T-helper 17 cell (primary cell): ENCODE results near the gene CPD. TPM values are rescaled to one million over a fixed set of nuclear protein-coding genes. Genes with fewer than 3 reads are reported as not detected.

Experiments used
- ATAC-seq: fragments of 150-1000 bp; cut with Tn5 transposase; 2 replicates; pipeline ENCODE4 v1.10.0; 2021; ENCODE audit warnings: mild to moderate bottlenecking, moderate library complexity
- DNase-seq, 3 donors: peaks; one replicate each; pipeline versions ENCODE4 v3.0.0 to v3.0.0-alpha.2; 2020 to 2021
- H3K9me3 ChIP-seq: one replicate; pipeline ENCODE4 v1.7.0; 2013; ENCODE audit warnings: low read length, mild to moderate bottlenecking; ENCODE audit not compliant: control insufficient read depth, poor library complexity, severe bottlenecking
- H3K27ac Mint-ChIP-seq: one replicate; pipeline ENCODE4 v1.8.0; 2022; ENCODE audit warnings: mild to moderate bottlenecking, moderate library complexity, mixed read lengths
- H3K27me3 Mint-ChIP-seq: one replicate; pipeline ENCODE4 v1.8.0; 2022; ENCODE audit warnings: mixed read lengths
- H3K36me3 Mint-ChIP-seq: one replicate; pipeline ENCODE4 v1.8.0; 2022; ENCODE audit warnings: low read depth, mixed read lengths
- H3K4me1 Mint-ChIP-seq: one replicate; pipeline ENCODE4 v1.8.0; 2022; ENCODE audit warnings: mild to moderate bottlenecking, mixed read lengths
- H3K4me3 Mint-ChIP-seq: one replicate; pipeline ENCODE4 v1.8.0; 2022; ENCODE audit warnings: mild to moderate bottlenecking, moderate library complexity, mixed read lengths
- total RNA-seq, 4 donors: library from RNA in 2 of 4; stranded (reverse) in 2 of 4; gene quantifications; one replicate each; pipeline ENCODE4 v1.2.3 and lab custom pipeline; 2022 to 2026

CPD gene
- total RNA-seq, 2 donors from 2014 or later: 34.3 to 43.1 TPM

DNA sequence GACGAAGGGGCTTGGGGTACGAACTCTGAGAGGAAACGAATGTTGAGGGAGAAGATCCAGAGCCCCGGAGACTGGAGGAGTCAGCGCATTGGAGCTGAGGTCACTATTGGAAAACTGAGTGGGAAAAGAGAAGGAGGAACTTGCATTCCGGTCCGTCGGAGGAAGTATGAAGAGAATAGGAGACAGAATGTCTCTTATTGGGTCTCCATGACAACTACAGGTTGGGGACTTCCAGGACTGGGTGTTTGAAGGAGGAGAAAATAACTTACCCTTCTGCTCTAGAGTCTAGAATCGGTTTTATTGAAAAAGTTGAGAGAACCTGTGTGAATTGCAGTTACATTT is 99.0 kb downstream of the CPD start:
- peak overlapping the region; percentile 96 for H3K4me3 Mint-ChIP-seq
- ATAC-seq: peak; percentile 79
- peak in 1 of 3 donors; percentile 21 for DNase-seq
- no peaks in the 10 kb centered on the region for H3K9me3 ChIP-seq
- no peaks in the 10 kb centered on the region for H3K27me3 Mint-ChIP-seq
- H3K27ac Mint-ChIP-seq: peak overlapping the region; percentile 100
- peaks cover 26% of the 10 kb centered on the region for H3K4me1 Mint-ChIP-seq
- peaks cover 5% of the 10 kb centered on the region for H3K36me3 Mint-ChIP-seq

DNA sequence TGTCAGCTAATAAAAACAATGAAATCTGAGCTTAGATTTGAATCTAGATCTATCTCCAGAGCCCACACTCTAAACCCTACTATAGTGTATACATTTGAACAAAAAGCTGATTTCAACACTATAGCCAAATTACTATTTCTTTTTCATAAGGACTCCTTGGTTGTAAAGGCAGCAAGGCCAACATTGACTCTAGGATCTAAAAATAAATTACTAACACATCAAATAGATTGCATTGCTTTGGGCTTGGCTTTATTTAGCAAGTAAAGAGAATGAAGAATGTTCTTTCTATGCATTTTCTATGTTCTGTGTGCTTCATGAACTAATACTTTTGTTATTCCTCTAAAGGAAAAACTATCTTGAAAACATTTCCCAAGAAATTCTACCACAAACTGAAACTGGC is 103.8 kb downstream of the CPD start:
- DNase-seq (no peak), ATAC-seq (no peak)
- H3K9me3 ChIP-seq: no peaks in the 10 kb centered on the region
- Mint-ChIP-seq H3K27me3 (no peaks in the 10 kb centered on the region), H3K4me3 (no peak overlapping the region), H3K4me1 (peaks cover 18% of the 10 kb centered on the region), H3K27ac (no peak overlapping the region), H3K36me3 (peaks cover 2% of the 10 kb centered on the region)

DNA sequence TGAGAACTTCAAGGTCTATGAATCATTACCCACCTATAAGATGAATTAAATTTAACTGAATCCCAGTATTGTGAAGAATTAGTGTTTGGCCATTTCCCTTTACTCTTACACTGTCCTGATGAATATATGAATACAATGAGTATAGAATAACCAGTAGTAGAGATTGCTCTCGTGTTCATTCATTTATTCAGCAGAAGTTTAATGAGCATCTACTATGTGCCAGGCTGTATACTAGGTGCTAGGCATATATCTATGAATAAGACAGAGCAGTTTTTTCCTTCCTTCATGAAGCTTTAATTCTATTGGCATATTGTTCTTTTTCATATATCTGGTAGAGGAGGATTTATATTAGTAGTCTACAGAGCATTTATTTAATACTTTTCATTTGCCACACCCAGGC is 104.4 kb downstream of the CPD start:
- Mint-ChIP-seq H3K27ac (no peak overlapping the region), H3K4me3 (no peak overlapping the region), H3K4me1 (peaks cover 12% of the 10 kb centered on the region), H3K27me3 (no peaks in the 10 kb centered on the region), H3K36me3 (no peaks in the 10 kb centered on the region)
- ATAC-seq (no peak), DNase-seq (no peak)
- H3K9me3 ChIP-seq: no peaks in the 10 kb centered on the region

DNA sequence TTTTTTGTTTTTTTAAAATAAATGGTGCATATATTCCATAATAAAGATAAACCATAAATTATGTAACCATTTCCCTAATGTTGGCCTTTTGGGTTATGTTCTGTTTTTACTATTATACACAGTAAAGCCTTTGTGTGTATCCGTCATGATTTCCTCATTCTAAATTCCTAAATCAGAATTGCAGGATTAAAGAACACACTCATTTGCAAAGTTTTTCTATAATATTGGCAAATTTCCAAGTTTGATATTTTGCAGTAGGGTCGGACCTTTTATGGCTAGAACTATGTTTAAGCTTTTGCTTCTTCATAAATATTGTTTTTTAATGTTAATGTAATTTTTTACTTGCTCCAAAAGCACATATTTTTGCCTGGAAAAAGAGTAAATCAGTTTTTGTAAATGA is 115.1 kb downstream of the CPD start:
- Mint-ChIP-seq H3K27me3 (no peaks in the 10 kb centered on the region), H3K36me3 (peaks cover 17% of the 10 kb centered on the region), H3K4me3 (no peak overlapping the region), H3K27ac (no peak overlapping the region), H3K4me1 (peaks cover 15% of the 10 kb centered on the region)
- no peaks in the 10 kb centered on the region for H3K9me3 ChIP-seq
- ATAC-seq (no peak), DNase-seq (no peak)

DNA sequence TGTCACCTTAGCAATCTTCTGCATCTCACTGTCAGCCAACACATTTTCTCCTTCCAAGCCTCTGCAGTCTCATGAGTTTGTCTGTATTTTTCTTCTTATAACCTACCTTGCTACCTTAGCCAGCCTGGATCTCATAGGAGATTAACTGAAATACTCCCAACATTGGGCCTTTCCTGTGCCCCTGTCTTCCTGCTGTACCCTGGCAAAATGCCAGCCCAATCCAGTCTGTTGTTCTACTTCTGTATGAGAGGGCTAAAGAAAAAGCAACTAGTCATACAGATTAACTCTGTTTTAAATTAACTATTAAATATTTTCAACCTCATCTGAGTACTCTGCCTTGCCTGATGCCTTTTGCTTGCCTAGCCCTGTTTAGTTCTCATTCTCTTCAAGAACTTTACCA is 116.9 kb downstream of the CPD start:
- Mint-ChIP-seq H3K36me3 (peaks cover 14% of the 10 kb centered on the region), H3K4me1 (peaks cover 22% of the 10 kb centered on the region), H3K4me3 (no peak overlapping the region), H3K27ac (peak overlapping the region; percentile 81), H3K27me3 (no peaks in the 10 kb centered on the region)
- DNase-seq: no peak
- no peak for ATAC-seq
- H3K9me3 ChIP-seq: no peaks in the 10 kb centered on the region

DNA sequence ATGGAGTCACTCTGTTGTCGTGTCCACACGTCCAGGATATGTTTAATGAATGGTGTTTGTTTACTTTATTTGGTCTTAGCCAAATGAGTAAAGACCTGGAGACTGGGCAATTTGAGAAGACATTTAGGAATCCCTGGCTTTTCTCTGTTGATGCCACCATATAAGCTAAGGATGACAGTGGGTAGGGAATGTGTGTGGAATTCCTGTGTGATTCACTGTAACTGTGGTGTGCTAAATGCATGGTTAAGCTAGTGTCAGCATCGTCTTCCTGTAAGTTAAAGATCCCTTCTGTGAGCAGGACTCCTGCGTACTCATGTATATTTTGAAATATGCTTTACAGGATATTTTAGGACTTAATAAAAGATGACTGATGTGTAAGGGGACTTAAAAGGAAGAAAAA is 124.8 kb downstream of the CPD start:
- no peak overlapping the region for H3K27ac Mint-ChIP-seq
- H3K27me3 Mint-ChIP-seq: no peaks in the 10 kb centered on the region
- H3K4me1 Mint-ChIP-seq: peaks cover 24% of the 10 kb centered on the region
- DNase-seq (no peak), ATAC-seq (no peak)
- no peak overlapping the region for H3K4me3 Mint-ChIP-seq
- H3K9me3 ChIP-seq: no peaks in the 10 kb centered on the region
- H3K36me3 Mint-ChIP-seq: peaks cover 5% of the 10 kb centered on the region

DNA sequence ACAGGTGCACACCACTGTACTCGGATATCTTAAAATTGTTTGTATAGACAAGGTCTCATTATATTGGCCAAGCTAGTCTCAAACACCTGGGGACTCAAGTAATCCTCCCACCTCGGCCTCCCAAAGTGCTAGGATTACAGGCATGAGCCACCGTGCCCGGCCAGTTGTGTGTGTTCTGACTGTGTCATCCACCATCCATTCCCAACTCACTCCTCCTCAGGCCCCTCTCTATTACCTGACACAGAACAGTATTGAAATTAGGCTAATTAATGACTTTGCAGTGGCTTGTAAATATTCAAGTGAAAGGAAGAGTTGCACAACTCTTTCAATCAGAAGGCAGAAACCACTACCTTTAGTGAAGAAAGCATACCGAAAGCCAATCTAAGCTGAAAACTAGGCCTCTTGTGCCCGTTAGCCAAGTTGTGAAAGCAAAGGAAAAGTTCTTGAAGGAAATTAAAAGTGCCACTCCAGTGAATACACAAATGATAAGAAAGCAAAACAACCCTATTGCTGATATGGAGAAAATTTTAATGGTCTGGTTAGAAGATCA is 127.2 kb downstream of the CPD start:
- Mint-ChIP-seq H3K4me3 (no peak overlapping the region), H3K4me1 (peaks cover 17% of the 10 kb centered on the region), H3K27ac (peak overlapping the region; percentile 56), H3K27me3 (no peaks in the 10 kb centered on the region), H3K36me3 (peaks cover 5% of the 10 kb centered on the region)
- H3K9me3 ChIP-seq: no peaks in the 10 kb centered on the region
- no peak for ATAC-seq
- no peak for DNase-seq

DNA sequence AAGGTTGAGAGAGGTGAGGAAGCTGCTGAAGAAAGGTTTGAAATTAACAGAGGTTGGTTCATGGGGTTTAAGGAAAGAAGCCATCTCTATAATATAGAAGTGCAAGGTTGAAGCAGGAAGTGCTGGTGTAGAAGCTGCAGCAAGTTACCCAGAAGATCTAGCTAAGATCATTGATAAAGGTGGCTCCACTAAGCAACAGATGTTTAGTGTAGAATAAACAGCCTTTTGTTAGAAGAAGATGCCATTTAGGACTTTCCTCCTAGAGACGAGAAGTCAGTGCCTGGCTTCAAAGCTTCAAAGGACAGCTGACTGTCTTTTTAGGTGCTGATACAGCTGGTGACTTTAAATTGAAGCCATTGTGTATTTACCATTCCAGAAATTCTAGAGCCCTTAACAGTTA is 127.8 kb downstream of the CPD start:
- Mint-ChIP-seq H3K27ac (peak overlapping the region; percentile 56), H3K36me3 (peaks cover 5% of the 10 kb centered on the region), H3K27me3 (no peaks in the 10 kb centered on the region), H3K4me1 (peaks cover 17% of the 10 kb centered on the region), H3K4me3 (no peak overlapping the region)
- DNase-seq (no peak), ATAC-seq (no peak)
- no peaks in the 10 kb centered on the region for H3K9me3 ChIP-seq

DNA sequence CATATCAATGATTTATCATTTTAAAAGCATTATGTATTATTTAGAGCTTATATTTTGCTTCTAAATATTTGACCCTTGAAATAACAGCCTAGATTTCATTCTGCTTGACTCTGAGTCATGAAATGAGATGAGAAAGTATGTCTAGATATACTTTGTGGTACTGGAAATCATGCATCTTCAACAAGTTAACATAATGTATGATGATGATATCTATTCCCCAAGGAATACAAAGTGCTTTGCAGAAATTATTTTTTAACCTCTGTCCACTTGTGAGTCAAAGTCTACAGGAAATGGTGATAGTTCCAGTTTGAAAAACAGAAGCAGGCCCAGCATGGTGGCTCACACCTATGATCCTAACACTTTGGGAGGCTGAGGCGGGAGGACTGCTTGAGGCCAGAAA is 134.6 kb downstream of the CPD start:
- Mint-ChIP-seq H3K36me3 (peaks cover 5% of the 10 kb centered on the region), H3K4me1 (peaks cover 6% of the 10 kb centered on the region), H3K27ac (no peak overlapping the region), H3K27me3 (no peaks in the 10 kb centered on the region), H3K4me3 (no peak overlapping the region)
- DNase-seq: no peak
- no peaks in the 10 kb centered on the region for H3K9me3 ChIP-seq
- no peak for ATAC-seq

DNA sequence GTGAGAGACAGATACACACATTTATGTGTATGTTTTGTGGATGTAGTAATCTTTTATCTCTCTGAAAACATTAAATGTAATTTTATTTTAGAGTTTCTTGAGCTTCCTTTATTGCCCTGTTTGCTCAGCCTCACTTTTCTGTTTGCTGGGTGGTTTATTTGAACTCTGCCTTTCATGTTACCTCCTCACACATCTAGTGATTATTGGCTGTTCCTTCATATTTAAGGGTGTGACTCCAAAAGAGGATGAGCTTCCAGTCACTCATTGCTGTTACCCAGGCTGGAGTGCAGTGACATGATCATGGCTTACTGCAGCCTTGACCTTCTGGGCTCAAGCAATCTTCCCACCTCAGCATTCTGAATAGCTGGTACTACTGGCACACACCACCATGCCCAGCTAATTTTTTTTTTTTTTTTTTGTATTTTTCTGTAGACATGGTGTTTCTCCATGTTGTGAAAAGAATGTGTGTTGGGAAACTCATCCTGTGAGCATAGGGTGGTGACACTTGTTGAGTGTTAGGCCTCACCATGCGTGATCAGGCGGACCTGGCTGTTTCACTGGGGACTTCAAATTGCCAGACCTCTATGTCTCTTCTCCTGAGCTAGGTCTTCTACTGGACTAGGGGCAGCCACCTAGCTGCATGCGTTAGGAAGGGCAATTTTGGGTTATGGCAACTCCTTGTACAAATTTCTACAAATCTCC is 136.3 kb downstream of the CPD start:
- H3K4me1 Mint-ChIP-seq: peaks cover 6% of the 10 kb centered on the region
- peaks cover 5% of the 10 kb centered on the region for H3K36me3 Mint-ChIP-seq
- no peak for DNase-seq
- H3K27me3 Mint-ChIP-seq: no peaks in the 10 kb centered on the region
- H3K9me3 ChIP-seq: no peaks in the 10 kb centered on the region
- no peak overlapping the region for H3K27ac Mint-ChIP-seq
- H3K4me3 Mint-ChIP-seq: no peak overlapping the region
- ATAC-seq: no peak

DNA sequence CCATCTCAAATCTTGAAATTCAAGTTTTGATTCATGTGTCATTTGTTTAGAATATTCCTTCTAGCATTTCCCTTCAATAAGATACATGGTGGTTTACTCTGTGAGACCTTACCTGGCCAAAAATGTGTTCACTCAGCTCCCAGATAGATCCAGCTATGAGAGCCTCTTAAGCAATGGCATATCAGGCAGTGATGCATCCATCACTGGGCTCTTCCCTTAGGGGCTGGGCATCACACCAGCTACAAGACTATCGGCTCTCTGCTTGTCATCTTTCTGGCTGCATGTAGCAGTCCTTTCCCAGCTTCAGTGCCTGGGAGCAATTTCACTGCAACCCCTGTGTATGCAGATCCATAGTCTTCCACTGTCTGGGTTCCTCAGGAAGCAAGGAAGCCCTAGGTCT is 139.1 kb downstream of the CPD start:
- Mint-ChIP-seq H3K36me3 (peaks cover 5% of the 10 kb centered on the region), H3K27me3 (no peaks in the 10 kb centered on the region), H3K4me1 (peaks cover 6% of the 10 kb centered on the region), H3K4me3 (no peak overlapping the region), H3K27ac (peak overlapping the region; percentile 61)
- ATAC-seq (no peak), DNase-seq (no peak)
- no peaks in the 10 kb centered on the region for H3K9me3 ChIP-seq

DNA sequence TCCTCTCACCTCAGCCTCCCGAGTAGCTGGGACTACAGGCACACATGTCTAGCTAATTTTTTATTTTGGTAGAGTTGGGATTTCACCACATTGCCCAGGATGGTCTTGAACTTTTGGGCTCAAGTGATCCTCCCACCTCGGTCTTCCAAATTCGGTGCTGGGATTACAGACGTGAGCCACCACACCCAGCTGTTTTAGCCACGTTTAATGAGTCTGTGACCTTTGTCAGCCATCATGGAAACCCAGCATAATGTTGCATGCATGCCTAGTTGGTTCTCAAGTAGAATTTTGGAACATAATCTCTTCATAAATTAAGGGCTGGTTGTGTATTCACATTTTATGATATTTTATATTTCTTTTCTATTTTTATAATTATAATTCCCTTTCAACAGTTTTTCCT is 140.4 kb downstream of the CPD start:
- peaks cover 3% of the 10 kb centered on the region for H3K4me1 Mint-ChIP-seq
- H3K27ac Mint-ChIP-seq: no peak overlapping the region
- no peaks in the 10 kb centered on the region for H3K27me3 Mint-ChIP-seq
- H3K36me3 Mint-ChIP-seq: peaks cover 4% of the 10 kb centered on the region
- ATAC-seq: no peak
- no peaks in the 10 kb centered on the region for H3K9me3 ChIP-seq
- no peak overlapping the region for H3K4me3 Mint-ChIP-seq
- DNase-seq: no peak
